CD4-positive, alpha-beta T cell (primary cell): ENCODE data around the gene UQCR10. TPM values are rescaled to one million over a fixed set of nuclear protein-coding genes. Genes with fewer than 3 reads are reported as not detected.

Experiments used
- ATAC-seq: fragments of 200-7000 bp; cut with Tn5 transposase; one replicate; pipeline ENCODE4 v1.10.0; 2022; ENCODE audit warnings: mild to moderate bottlenecking; ENCODE audit not compliant: poor library complexity
- CTCF ChIA-PET: fragments of 350-600 bp; sonication (Branson Sonifier 250); formaldehyde crosslinking; loops from one replicate; lab custom pipeline; 2021; ENCODE audit warnings: antibody characterized with exemption, inconsistent platforms; lab: Charles Lee
- POLR2A ChIA-PET: fragments of 350-600 bp; sonication (Branson Sonifier 250); formaldehyde crosslinking; loops from one replicate; lab custom pipeline; 2021; ENCODE audit warnings: antibody characterized with exemption, inconsistent platforms; lab: Charles Lee
- DNase-seq, 14 experiments: peaks; one replicate each; pipeline ENCODE4 v3.0.0-alpha.2; 2013 to 2020; ENCODE audit warnings: mixed read lengths in 2 of 14
- H3K27ac ChIP-seq, 2 donors: one replicate each; pipeline versions ENCODE4 v1.5.1 to v1.7.0; 2013; ENCODE audit warnings: low read length in 2 of 2, low read depth in 1 of 2, mild to moderate bottlenecking in 1 of 2
- H3K27me3 ChIP-seq, 2 experiments: 1 replicate in 1 of 2; 2 replicates in 1 of 2; pipeline versions ENCODE4 v1.6.1 to v1.7.0; 2013; ENCODE audit warnings: low read length in 2 of 2, control low read depth in 1 of 2, mild to moderate bottlenecking in 1 of 2, moderate library complexity in 1 of 2; ENCODE audit not compliant: insufficient read depth in 2 of 2, control insufficient read depth in 1 of 2
- H3K36me3 ChIP-seq: one replicate; pipeline ENCODE4 v1.6.1; 2013; ENCODE audit warnings: low read length, control low read depth; ENCODE audit not compliant: insufficient read depth
- H3K4me1 ChIP-seq: one replicate; pipeline ENCODE4 v1.6.1; 2013; ENCODE audit warnings: low read length, control low read depth; ENCODE audit not compliant: insufficient read depth
- H3K4me3 ChIP-seq: one replicate; pipeline ENCODE4 v1.5.1; 2013; ENCODE audit warnings: mild to moderate bottlenecking, low read length, moderate library complexity
- H3K9me3 ChIP-seq, 2 experiments: 1 replicate in 1 of 2; 2 replicates in 1 of 2; pipeline versions ENCODE4 v1.6.1 to v1.7.0; 2013; ENCODE audit warnings: low read length in 2 of 2, mild to moderate bottlenecking in 2 of 2, control low read depth in 1 of 2, moderate library complexity in 1 of 2; ENCODE audit not compliant: control insufficient read depth in 1 of 2, insufficient read depth in 1 of 2
- H3K27ac Mint-ChIP-seq: one replicate; pipeline ENCODE4 v1.8.0; 2020; ENCODE audit warnings: mixed read lengths
- H3K27me3 Mint-ChIP-seq: one replicate; pipeline ENCODE4 v1.8.0; 2021; ENCODE audit warnings: mixed read lengths
- H3K36me3 Mint-ChIP-seq: one replicate; pipeline ENCODE4 v1.8.0; 2021; ENCODE audit warnings: low read depth, mixed read lengths
- H3K4me1 Mint-ChIP-seq: one replicate; pipeline ENCODE4 v1.8.0; 2021; ENCODE audit warnings: low read depth, mixed read lengths
- H3K4me3 Mint-ChIP-seq: one replicate; pipeline ENCODE4 v1.8.0; 2020; ENCODE audit warnings: mild to moderate bottlenecking, mixed read lengths
- H3K9me3 Mint-ChIP-seq: one replicate; pipeline ENCODE4 v1.8.0; 2020; ENCODE audit warnings: mixed read lengths
- CTCF ChIP-seq: fragments of 200-600 bp; IDR thresholded peaks from one replicate; pipeline ENCODE4 v1.8.0; 2022; ENCODE audit warnings: antibody characterized with exemption, mild to moderate bottlenecking
- intact Hi-C, 2 experiments: fragments of 100-400 bp; cut with DNase I in 1 of 2; cut with micrococcal nuclease in 1 of 2; formaldehyde crosslinking; loops; one replicate each; pipeline versions ENCODE4 v1.15.1 to v1.9.0; 2023 to 2025; cut with DNase I, micrococcal nuclease
- total RNA-seq, 174 experiments: library from RNA in 2 of 174; stranded (reverse) in 2 of 174; gene quantifications; one replicate each; pipeline ENCODE4 v1.2.3 and lab custom pipeline; 2021 to 2026

Gene UQCR10
- total RNA-seq, 2 experiments from 2014 or later, result 19.2 to 20.3 TPM

GRCh38 chr22:29815580-29815979 is 48.4 kb downstream of the UQCR10 start:
- no peak overlapping the region for H3K4me3 ChIP-seq
- H3K36me3 Mint-ChIP-seq, result peaks cover 88% of the 10 kb centered on the region
- H3K9me3 Mint-ChIP-seq, result no peaks in the 10 kb centered on the region
- H3K4me3 Mint-ChIP-seq, result no peak overlapping the region
- no peaks in the 10 kb centered on the region for H3K9me3 ChIP-seq
- H3K4me1 Mint-ChIP-seq, result no peaks in the 10 kb centered on the region
- no peaks in the 10 kb centered on the region for H3K27me3 Mint-ChIP-seq
- no peak overlapping the region for H3K27ac Mint-ChIP-seq
- no peaks in the 10 kb centered on the region for H3K27me3 ChIP-seq
- POLR2A ChIA-PET, result no interaction called here
- no peak overlapping the region for H3K27ac ChIP-seq
- H3K4me1 ChIP-seq, result no peaks in the 10 kb centered on the region
- CTCF ChIA-PET, result no interaction called here
- no peak for TF ChIP-seq CTCF
- intact Hi-C loops, result no loop called here
- no peak for ATAC-seq
- H3K36me3 ChIP-seq, result peaks cover 72% of the 10 kb centered on the region
- DNase-seq, result no peak

- Mint-ChIP-seq H3K27me3 (no peaks in the 10 kb centered on the region), H3K27ac (no peak overlapping the region), H3K4me1 (no peaks in the 10 kb centered on the region), H3K36me3 (peaks cover 87% of the 10 kb centered on the region), H3K9me3 (no peaks in the 10 kb centered on the region), H3K4me3 (no peak overlapping the region)
- DNase-seq, result no peak
- Histone ChIP-seq H3K27ac (no peak overlapping the region), H3K36me3 (peaks cover 74% of the 10 kb centered on the region), H3K4me1 (no peaks in the 10 kb centered on the region), H3K9me3 (no peaks in the 10 kb centered on the region), H3K27me3 (no peaks in the 10 kb centered on the region), H3K4me3 (no peak overlapping the region)
- intact Hi-C loops, result no loop called here
- ATAC-seq, result no peak
- no peak for TF ChIP-seq CTCF
- ChIA-PET POLR2A (no interaction called here), CTCF (no interaction called here)
Measured at GRCh38 chr22:29816128-29816527, 49.0 kb downstream of the UQCR10 start.

GRCh38 chr22:29816539-29816938 is 49.4 kb downstream of the UQCR10 start:
- no peaks in the 10 kb centered on the region for H3K27me3 ChIP-seq
- H3K9me3 Mint-ChIP-seq, result no peaks in the 10 kb centered on the region
- DNase-seq (no peak), ATAC-seq (no peak)
- ChIA-PET POLR2A (no interaction called here), CTCF (no interaction called here)
- peaks cover 74% of the 10 kb centered on the region for H3K36me3 ChIP-seq
- H3K27ac Mint-ChIP-seq, result no peak overlapping the region
- no peaks in the 10 kb centered on the region for H3K27me3 Mint-ChIP-seq
- no peak overlapping the region for H3K4me3 Mint-ChIP-seq
- H3K27ac ChIP-seq, result no peak overlapping the region
- H3K4me3 ChIP-seq, result no peak overlapping the region
- intact Hi-C loops, result no loop called here
- H3K36me3 Mint-ChIP-seq, result peaks cover 87% of the 10 kb centered on the region
- no peak for TF ChIP-seq CTCF
- H3K4me1 ChIP-seq, result no peaks in the 10 kb centered on the region
- H3K4me1 Mint-ChIP-seq, result no peaks in the 10 kb centered on the region
- H3K9me3 ChIP-seq, result no peaks in the 10 kb centered on the region
